Upper lobe of left lung (tissue), 6 donors: ENCODE data around the gene GNAS. TPM values are rescaled to one million over a fixed set of nuclear protein-coding genes. Genes with fewer than 3 reads are reported as not detected.

Experiments used
- ATAC-seq, 2 donors: fragments of 200-7000 bp; cut with Tn5 transposase; one replicate each; pipeline ENCODE4 v1.9.1; 2022; ENCODE audit warnings: mild to moderate bottlenecking in 2 of 2, moderate library complexity in 2 of 2; ENCODE audit not compliant: low FRiP score in 2 of 2
- DNase-seq, 2 donors: peaks; one replicate each; pipeline ENCODE4 v3.0.0-alpha.2; 2019 to 2020
- H3K27ac ChIP-seq, 4 donors: fragments of 200-600 bp; sonication (generic); one replicate each; pipeline ENCODE4 v1.5.1; 2016 to 2019
- H3K27me3 ChIP-seq, 4 donors: fragments of 200-600 bp; sonication (generic); one replicate each; pipeline ENCODE4 v1.5.1; 2017 to 2019
- H3K36me3 ChIP-seq, 4 donors: fragments of 200-600 bp; sonication (generic); one replicate each; pipeline ENCODE4 v1.5.1; 2016 to 2019
- H3K4me1 ChIP-seq, 4 donors: fragments of 200-600 bp; sonication (generic); one replicate each; pipeline ENCODE4 v1.5.1; 2018 to 2019
- H3K4me3 ChIP-seq, 4 donors: fragments of 200-600 bp; sonication (generic); one replicate each; pipeline ENCODE4 v1.5.1; 2017 to 2019; ENCODE audit warnings: mild to moderate bottlenecking in 2 of 4, moderate library complexity in 1 of 4
- H3K9me3 ChIP-seq, 4 donors: fragments of 200-600 bp; sonication (generic); one replicate each; pipeline ENCODE4 v1.5.1; 2018 to 2019
- EP300 ChIP-seq, 4 donors: sonication (generic); formaldehyde crosslinking; IDR thresholded peaks; one replicate each; pipeline ENCODE4 v1.5.1; 2017; ENCODE audit warnings: antibody characterized with exemption in 4 of 4, control low read depth in 2 of 4
- POLR2A ChIP-seq, 4 donors: fragments of 450-650 bp; IDR thresholded peaks; one replicate each; pipeline ENCODE4 v1.5.1; 2016 to 2017; ENCODE audit warnings: antibody characterized with exemption in 4 of 4, mild to moderate bottlenecking in 2 of 4
- POLR2AphosphoS5 ChIP-seq, 2 donors: sonication (generic); formaldehyde crosslinking; IDR thresholded peaks; one replicate each; pipeline ENCODE4 v1.5.1; 2017; ENCODE audit warnings: antibody characterized with exemption in 2 of 2
- WGBS, 2 donors: methylation state at CpG; one replicate each; pipeline ENCODE4 v1.1.5; 2017 to 2018; 5-methylcytosine and 5-hydroxymethylcytosine counted together
- total RNA-seq, 6 donors: library from RNA; depleted of rRNA in 4 of 6; stranded (reverse); fragments of >200 nt in 4 of 6; gene quantifications; one replicate each; pipeline versions ENCODE4 v1.1.0 to v1.2.1, GENCODE V29; 2016 to 2021
- TF ChIP-seq, protein P1 (sequence below), 6 experiments: fragments of 450-650 bp in 4 of 6; fragments of 200-600 bp in 2 of 6; sonication (generic) in 2 of 6; IDR thresholded peaks; one replicate each; pipeline ENCODE4 v1.5.1; 2016 to 2019; ENCODE audit warnings: antibody characterized with exemption in 6 of 6
- donor health status: DM: no; HTN: no; CAD: no; lungs with moderate emphysema.
- donor health status: DM: no; HTN: yes; CAD: no; lungs with severe emphysema.

Gene GNAS
- total RNA-seq, 6 donors from 2014 or later: 520 to 910 (median 811) TPM

DNA sequence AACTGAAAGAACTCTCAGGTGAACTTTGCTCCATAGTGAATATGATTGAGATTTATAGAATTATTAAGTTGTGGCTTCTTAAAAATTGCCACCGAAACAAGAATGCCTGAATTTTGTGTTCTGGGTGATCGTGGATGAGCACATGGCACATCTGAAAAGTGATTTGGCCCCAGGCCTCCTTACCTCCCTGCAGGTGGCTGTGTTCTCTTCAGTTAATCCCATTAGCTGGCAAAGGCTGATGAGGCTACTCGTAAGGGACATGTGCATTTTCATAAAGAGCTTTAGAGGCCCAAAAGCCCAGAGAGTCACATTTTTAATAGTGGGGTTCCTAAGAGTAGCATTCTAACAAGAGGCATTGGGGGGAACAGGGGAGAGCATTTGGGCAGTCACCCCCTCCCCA is 22.6 kb downstream of the GNAS start:
- Histone ChIP-seq H3K36me3 (no peaks in the 10 kb centered on the region), H3K27me3 (no peaks in the 10 kb centered on the region), H3K4me1 (no peaks in the 10 kb centered on the region), H3K27ac (no peak overlapping the region), H3K9me3 (no peaks in the 10 kb centered on the region), H3K4me3 (no peak overlapping the region)
- ATAC-seq (no peak), DNase-seq (no peak)
- no peak for TF ChIP-seq POLR2AphosphoS5 (IDR thresholded peaks at IDR 0.05)
- TF ChIP-seq EP300 (IDR thresholded peaks at IDR 0.05): no peak
- WGBS, 2 donors: 91 to 94% methylated on average over 3 of the region's 3 CpGs

GRCh38 chr20:58875541-58876134 is 23.1 kb downstream of the GNAS start:
- no peaks in the 10 kb centered on the region for H3K4me1 ChIP-seq
- no peak for TF ChIP-seq POLR2A (IDR thresholded peaks at IDR 0.05)
- no peak for TF ChIP-seq POLR2AphosphoS5 (IDR thresholded peaks at IDR 0.05)
- TF ChIP-seq, protein P1, sequence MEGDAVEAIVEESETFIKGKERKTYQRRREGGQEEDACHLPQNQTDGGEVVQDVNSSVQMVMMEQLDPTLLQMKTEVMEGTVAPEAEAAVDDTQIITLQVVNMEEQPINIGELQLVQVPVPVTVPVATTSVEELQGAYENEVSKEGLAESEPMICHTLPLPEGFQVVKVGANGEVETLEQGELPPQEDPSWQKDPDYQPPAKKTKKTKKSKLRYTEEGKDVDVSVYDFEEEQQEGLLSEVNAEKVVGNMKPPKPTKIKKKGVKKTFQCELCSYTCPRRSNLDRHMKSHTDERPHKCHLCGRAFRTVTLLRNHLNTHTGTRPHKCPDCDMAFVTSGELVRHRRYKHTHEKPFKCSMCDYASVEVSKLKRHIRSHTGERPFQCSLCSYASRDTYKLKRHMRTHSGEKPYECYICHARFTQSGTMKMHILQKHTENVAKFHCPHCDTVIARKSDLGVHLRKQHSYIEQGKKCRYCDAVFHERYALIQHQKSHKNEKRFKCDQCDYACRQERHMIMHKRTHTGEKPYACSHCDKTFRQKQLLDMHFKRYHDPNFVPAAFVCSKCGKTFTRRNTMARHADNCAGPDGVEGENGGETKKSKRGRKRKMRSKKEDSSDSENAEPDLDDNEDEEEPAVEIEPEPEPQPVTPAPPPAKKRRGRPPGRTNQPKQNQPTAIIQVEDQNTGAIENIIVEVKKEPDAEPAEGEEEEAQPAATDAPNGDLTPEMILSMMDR (IDR thresholded peaks at IDR 0.05): no peak
- no peak for TF ChIP-seq EP300 (IDR thresholded peaks at IDR 0.05)
- no peak overlapping the region for H3K4me3 ChIP-seq
- WGBS, 2 donors: 88 to 92% methylated on average over 12 of the region's 12 CpGs
- H3K27ac ChIP-seq: no peak overlapping the region
- DNase-seq: no peak
- no peaks in the 10 kb centered on the region for H3K9me3 ChIP-seq
- H3K36me3 ChIP-seq: no peaks in the 10 kb centered on the region
- no peaks in the 10 kb centered on the region for H3K27me3 ChIP-seq
- no peak for ATAC-seq

- no peak overlapping the region for H3K27ac ChIP-seq
- no peaks in the 10 kb centered on the region for H3K36me3 ChIP-seq
- 65 to 85% methylated on average over 7 of the region's 7 CpGs for WGBS, 2 donors
- no peak for ATAC-seq
- H3K4me3 ChIP-seq: no peak overlapping the region
- no peaks in the 10 kb centered on the region for H3K9me3 ChIP-seq
- H3K4me1 ChIP-seq: no peaks in the 10 kb centered on the region
- TF ChIP-seq, protein P1 (IDR thresholded peaks at IDR 0.05): no peak
- no peaks in the 10 kb centered on the region for H3K27me3 ChIP-seq
- no peak for DNase-seq
These were observed 23.9 kb downstream of the GNAS start for GRCh38 chr20:58876437-58876836.

GRCh38 chr20:58877050-58877975 is 24.8 kb downstream of the GNAS start:
- TF ChIP-seq POLR2A (IDR thresholded peaks at IDR 0.05) (no peak), POLR2AphosphoS5 (IDR thresholded peaks at IDR 0.05) (no peak), EP300 (IDR thresholded peaks at IDR 0.05) (no peak)
- TF ChIP-seq, protein P1 (IDR thresholded peaks at IDR 0.05): no peak
- 76 to 83% methylated on average over 11 of the region's 11 CpGs for WGBS, 2 donors
- H3K9me3 ChIP-seq: no peaks in the 10 kb centered on the region
- no peaks in the 10 kb centered on the region for H3K36me3 ChIP-seq
- H3K27me3 ChIP-seq: no peaks in the 10 kb centered on the region
- no peak overlapping the region for H3K27ac ChIP-seq
- no peaks in the 10 kb centered on the region for H3K4me1 ChIP-seq
- H3K4me3 ChIP-seq: no peak overlapping the region
- ATAC-seq (no peak), DNase-seq (no peak)

GRCh38 chr20:58877976-58878360 is 25.5 kb downstream of the GNAS start:
- no peak for ATAC-seq
- H3K27me3 ChIP-seq: no peaks in the 10 kb centered on the region
- 80 to 87% methylated on average over 4 of the region's 4 CpGs for WGBS, 2 donors
- no peak overlapping the region for H3K4me3 ChIP-seq
- H3K9me3 ChIP-seq: no peaks in the 10 kb centered on the region
- no peak overlapping the region for H3K27ac ChIP-seq
- no peaks in the 10 kb centered on the region for H3K4me1 ChIP-seq
- DNase-seq: peak in 1 of 2 donors; percentile 14
- no peak for TF ChIP-seq POLR2AphosphoS5 (IDR thresholded peaks at IDR 0.05)
- TF ChIP-seq POLR2A (IDR thresholded peaks at IDR 0.05): no peak
- TF ChIP-seq, protein P1 (IDR thresholded peaks at IDR 0.05): no peak
- TF ChIP-seq EP300 (IDR thresholded peaks at IDR 0.05): no peak
- H3K36me3 ChIP-seq: no peaks in the 10 kb centered on the region
